NOMO-1 treated with dmso at 0.1 percent for 144 hours (cell line): ENCODE results near the gene LETM1.
A peak's percentile ranks its signal among the peaks of the same experiment; 100 is the strongest.

Experiments
- DNase-seq: peaks from one replicate; lab custom pipeline; 2025; ENCODE audit not compliant: unreplicated experiment; lab: John Stamatoyannopoulos, UW

The LETM1 gene

DNA sequence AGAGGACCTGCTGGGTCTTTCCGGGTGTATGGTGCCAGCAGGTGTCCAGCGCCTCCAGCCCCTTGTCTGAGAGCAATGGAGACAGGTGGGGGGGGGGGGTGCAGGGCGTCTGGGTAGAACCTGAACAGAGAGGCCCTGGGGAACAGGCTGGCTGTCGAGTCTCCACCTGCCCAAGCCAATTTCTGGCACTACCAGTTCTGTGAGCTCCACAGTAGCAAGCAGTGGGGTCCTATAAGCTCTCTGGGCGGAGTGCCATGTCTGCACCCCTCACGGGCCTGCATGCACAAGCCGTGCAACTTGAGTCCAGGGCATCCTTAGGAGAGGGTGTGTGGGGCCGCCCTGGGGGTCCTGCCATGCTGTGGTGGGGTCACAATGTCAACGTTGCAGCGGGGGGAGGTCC is 72.9 kb downstream of the LETM1 start:
- DNase-seq: no peak

DNA sequence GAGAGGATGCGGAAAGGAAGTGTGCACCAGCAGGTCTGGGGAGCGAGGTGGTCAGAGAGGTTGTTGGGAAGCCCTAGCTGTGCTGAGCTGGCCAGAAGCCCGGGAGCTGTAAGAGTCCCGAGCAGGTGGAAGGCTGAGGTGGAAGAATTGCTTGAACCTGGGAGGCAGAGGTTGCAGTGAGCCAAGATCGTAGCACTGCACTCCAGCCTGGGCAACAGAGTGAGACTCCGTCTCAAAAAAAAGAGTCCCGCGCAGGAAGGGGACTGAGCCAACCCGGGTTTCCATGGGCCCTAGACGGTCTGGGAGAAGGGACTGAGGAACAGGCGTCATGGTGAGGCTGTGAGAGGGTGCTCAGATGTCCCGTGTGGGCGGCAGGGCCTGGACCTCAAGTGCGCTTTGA is 75.5 kb downstream of the LETM1 start:
- DNase-seq: no peak

GRCh38 chr4:1779588-1780382 is 76.2 kb downstream of the LETM1 start:
- DNase-seq: no peak

GRCh38 chr4:1778642-1779392 is 77.1 kb downstream of the LETM1 start:
- no peak for DNase-seq

DNA sequence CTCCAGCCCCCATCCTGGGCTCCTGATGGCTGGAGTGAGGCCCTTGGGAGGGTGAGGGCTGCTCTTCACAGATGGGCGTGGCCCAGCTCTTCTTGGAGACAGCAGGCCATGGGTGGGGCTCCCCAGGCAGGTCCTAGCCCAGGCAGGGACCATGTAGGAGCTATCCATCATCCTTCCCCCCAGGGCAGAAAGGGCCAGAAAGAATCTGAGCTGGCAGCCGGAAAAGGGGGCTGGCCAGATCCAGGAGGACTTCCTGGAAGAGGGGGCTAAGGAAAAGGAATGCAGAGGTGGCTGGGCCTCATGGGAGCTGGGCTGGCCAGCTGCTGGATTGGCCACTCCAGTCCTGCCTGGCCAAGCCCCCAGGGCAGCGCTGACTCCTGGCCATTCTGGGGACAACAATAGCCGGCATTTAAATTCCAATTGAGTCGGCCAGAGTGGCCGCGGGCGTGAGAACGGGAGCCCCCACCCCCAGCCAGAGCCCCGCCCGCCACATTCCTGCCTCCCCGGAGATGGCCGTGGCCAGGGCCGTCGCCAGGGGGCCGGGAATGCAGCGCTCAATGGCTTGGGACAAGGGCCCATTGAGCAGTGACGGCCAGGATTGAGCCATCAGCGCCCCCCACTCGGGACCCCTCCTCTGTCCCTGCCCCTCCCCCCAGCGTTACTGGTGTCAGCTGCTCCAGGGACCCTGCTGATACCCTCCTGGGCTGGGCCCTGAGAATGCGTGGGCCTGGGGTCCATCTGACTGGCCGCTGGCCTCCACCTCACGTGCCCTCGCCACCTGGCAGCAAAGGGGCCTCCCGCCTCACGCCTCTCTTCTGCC is 77.9 kb downstream of the LETM1 start:
- DNase-seq: no peak

DNA sequence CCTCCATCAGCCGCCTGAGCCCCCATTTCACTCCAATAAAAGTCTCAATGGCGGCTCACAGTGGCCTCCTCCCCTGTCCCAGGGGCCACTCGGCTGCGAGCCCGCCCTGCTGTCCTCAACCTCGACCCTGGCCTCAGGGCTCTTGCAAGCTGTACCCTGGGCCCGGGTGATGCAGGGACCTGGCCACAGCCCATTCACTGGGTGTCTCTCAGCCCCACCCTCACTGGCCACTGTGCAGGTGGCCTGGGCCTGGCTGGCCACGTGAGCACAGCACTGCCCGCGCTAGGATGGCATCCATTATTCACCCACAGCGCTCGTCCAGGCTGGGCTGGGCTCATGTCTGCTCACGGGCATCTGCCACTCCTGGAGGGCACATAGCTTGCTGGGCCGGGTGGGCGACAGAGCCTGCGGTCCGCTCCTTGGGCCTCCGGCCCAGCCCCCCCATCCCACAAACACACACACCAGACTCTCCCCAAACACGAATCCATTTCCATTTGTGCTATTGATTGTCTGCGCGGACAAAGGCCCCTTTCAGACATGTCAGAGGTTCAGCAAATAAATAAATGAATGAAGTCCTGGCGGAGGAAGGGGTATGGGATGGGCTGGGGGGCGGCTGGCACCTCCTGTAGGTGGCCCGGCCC is 79.3 kb downstream of the LETM1 start:
- no peak for DNase-seq

GRCh38 chr4:1775731-1776500 is 80.0 kb downstream of the LETM1 start:
- DNase-seq: peak; percentile 77

GRCh38 chr4:1773754-1774153 is 82.2 kb downstream of the LETM1 start:
- DNase-seq: no peak

DNA sequence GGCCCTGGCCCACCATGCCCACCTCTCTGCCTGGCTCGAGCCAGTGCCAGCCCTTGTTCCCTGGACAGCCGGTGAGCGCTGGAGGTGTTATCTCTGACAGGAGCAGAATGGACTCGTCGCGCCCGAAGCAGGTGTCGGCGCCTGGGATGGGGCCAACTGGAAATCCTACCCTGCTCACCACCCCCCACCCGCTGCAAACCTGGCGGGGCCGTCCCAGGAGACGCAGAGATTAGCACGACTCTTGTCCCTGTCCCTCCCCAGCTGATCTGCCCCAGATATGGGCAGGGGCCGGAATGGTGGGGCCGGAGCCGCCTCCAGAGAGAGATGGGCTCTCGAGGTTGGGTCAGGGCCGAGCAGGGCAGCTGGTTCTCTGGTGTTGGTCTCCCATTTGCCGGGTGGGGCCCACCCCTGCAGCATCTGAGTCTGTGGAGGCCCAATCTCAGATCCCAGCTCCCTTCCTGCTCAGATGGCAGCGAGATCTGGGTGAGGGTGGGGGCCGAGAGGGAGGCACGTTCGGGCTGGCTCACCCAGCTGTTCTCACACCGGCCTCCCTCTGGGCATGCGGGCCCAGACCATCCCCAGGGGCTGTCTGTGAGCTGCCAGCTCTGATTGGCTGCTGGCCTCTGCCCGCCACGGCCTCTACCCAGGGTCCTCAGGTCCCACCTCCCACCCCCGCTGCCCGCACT is 83.0 kb downstream of the LETM1 start:
- no peak for DNase-seq

GRCh38 chr4:1771555-1772305 is 84.2 kb downstream of the LETM1 start:
- peak; percentile 50 for DNase-seq

DNA sequence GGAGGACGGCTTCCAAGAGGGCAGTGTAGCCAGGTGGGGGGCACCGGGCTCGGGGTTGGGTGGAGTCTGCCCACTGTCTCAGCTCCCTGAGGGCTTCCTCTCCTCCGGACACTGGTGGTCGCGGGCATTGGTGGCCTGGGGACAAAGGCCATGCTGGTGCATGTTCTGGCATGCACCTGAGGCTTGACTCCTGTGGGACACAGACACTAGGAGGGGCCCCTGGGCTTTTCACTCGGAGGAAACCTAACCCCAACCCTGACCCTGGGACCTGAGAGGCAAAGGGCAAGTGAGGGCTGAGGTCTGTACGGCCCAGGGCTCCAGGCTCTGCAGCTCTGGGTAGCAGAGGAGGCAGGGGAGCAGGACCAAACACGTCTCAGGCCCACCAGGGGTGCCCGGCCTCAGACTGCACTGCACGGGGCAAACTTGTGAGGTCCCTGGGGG is 85.1 kb downstream of the LETM1 start:
- DNase-seq: no peak

DNA sequence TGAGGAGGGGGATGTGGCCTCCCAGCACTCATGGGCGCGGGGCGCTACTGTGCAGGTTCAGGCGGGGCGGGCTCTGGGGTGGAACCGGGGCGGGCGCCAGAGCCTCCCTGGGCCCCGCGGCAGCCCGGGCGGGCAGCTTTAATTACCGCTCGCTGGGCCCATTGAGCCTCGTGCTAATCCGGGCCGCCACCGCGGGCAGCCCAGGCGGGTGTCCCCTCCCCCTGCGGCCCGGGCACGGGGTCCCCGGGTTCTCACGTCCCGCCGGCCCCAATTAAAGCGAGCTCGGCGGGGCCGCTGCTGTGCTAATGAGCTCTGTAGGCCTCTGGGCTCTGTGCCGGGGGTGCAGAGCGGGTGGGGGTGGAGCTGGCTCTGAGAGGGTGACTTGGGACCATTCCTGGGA is 85.7 kb downstream of the LETM1 start:
- no peak for DNase-seq

- DNase-seq: no peak
These were observed 86.3 kb downstream of the LETM1 start for GRCh38 chr4:1769692-1770091.

- DNase-seq: no peak
These were observed 87.5 kb downstream of the LETM1 start for GRCh38 chr4:1768367-1769034.

- no peak for DNase-seq
These were observed 88.1 kb downstream of the LETM1 start for GRCh38 chr4:1767770-1768366.

DNA sequence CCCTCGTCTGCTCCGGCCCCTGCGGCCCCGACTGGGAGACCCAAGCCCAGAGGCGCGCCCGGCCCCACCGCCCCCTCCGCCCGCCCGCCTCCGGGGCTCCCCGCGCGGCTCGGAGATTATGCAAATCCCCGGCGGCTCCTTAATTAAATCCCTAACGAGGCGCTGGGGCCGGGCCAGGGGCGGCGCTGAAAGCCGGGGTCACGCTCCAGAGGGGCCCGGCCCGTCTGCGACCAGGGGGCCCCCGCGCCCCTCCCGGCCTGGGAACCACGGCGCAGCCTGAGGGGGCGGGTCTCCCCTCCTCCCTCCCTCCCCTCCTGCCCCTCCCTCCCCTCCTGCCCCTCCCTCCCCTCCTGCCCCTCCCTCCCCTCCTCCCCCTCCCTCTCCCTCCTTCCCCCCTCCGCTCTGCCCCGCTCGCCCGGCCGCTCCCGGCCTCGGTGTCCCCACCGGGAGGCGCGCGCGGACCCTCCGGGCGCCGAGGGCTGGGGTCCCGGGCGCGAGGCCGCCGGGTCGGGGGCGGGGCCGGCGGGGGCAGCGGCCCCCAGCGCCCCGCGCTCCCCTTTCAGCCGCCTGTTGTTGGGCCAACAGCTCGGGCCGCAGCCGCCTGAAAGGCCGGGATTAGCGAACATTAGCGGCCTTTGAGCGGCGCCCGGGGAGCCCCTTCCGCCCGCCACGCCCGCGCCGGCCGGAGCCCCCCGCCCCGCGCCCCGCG is 88.7 kb downstream of the LETM1 start:
- DNase-seq: no peak
